Measurements from ENCODE around the gene NR1H4.
"Not testable (repeated sequence)": the region's sequence is repeated elsewhere in the genome, so short reads cannot be mapped to it uniquely, and the experiment has no call there.

The NR1H4 gene

GRCh38 chr12:100484891-100485471 lies 11.3 kb downstream of the NR1H4 start:
- Mint-ChIP-seq H3K27ac (no peak overlapping the region), H3K27me3 (no peaks in the 10 kb centered on the region), H3K4me1 (no peaks in the 10 kb centered on the region), H3K36me3 (peaks cover 0 to 1% of the 10 kb centered on the region in 2 donors), H3K4me3 (no peak overlapping the region), H3K9me3 (no peaks in the 10 kb centered on the region)
- DNase-seq (no peak), ATAC-seq (replicated peaks) (no peak)

- no peaks in the 10 kb centered on the region for H3K9me3 Mint-ChIP-seq
- no peak overlapping the region for H3K27ac Mint-ChIP-seq
- H3K4me1 Mint-ChIP-seq: no peaks in the 10 kb centered on the region
- H3K4me3 Mint-ChIP-seq: no peak overlapping the region
- peaks cover 0 to 2% of the 10 kb centered on the region in 2 donors for H3K27me3 Mint-ChIP-seq
- peaks cover 0 to 1% of the 10 kb centered on the region in 2 donors for H3K36me3 Mint-ChIP-seq
- no peak for ATAC-seq (replicated peaks)
- DNase-seq: no peak
Observed at GRCh38 chr12:100485983-100486382, 12.3 kb downstream of the NR1H4 start.

GRCh38 chr12:100489251-100489820 lies 15.7 kb downstream of the NR1H4 start:
- Mint-ChIP-seq H3K27ac (no peak overlapping the region), H3K9me3 (peaks cover 0 to 2% of the 10 kb centered on the region in 2 donors), H3K4me3 (no peak overlapping the region), H3K36me3 (no peaks in the 10 kb centered on the region), H3K4me1 (no peaks in the 10 kb centered on the region), H3K27me3 (peaks cover 4 to 11% of the 10 kb centered on the region in 2 donors)
- DNase-seq (no peak), ATAC-seq (replicated peaks) (no peak)

- H3K9me3 Mint-ChIP-seq: peaks cover 0 to 2% of the 10 kb centered on the region in 2 donors
- no peak overlapping the region for H3K4me3 Mint-ChIP-seq
Observed at GRCh38 chr12:100490056-100490455, 16.4 kb downstream of the NR1H4 start.

GRCh38 chr12:100491104-100491503 lies 17.4 kb downstream of the NR1H4 start:
- no peaks in the 10 kb centered on the region for H3K4me1 Mint-ChIP-seq
- ATAC-seq (replicated peaks) (no peak), DNase-seq (no peak)
- no peak overlapping the region for H3K4me3 Mint-ChIP-seq
- peaks cover 4 to 11% of the 10 kb centered on the region in 2 donors for H3K27me3 Mint-ChIP-seq
- no peaks in the 10 kb centered on the region for H3K36me3 Mint-ChIP-seq
- peaks cover 0 to 2% of the 10 kb centered on the region in 2 donors for H3K9me3 Mint-ChIP-seq
- no peak overlapping the region for H3K27ac Mint-ChIP-seq

More at GRCh38 chr12:100490056-100490455, 16.4 kb downstream of the NR1H4 start:
- H3K36me3 Mint-ChIP-seq: no peaks in the 10 kb centered on the region
- peaks cover 4 to 11% of the 10 kb centered on the region in 2 donors for H3K27me3 Mint-ChIP-seq
- no peak overlapping the region for H3K27ac Mint-ChIP-seq
- no peak for ATAC-seq (replicated peaks)
- DNase-seq: no peak
- H3K4me1 Mint-ChIP-seq: no peaks in the 10 kb centered on the region

GRCh38 chr12:100493396-100494012 lies 19.8 kb downstream of the NR1H4 start:
- no peak for ATAC-seq (replicated peaks)
- no peak for DNase-seq

GRCh38 chr12:100494026-100494425 lies 20.4 kb downstream of the NR1H4 start:
- Mint-ChIP-seq H3K9me3 (peaks cover 0 to 2% of the 10 kb centered on the region in 2 donors), H3K27me3 (peaks cover 13 to 18% of the 10 kb centered on the region in 2 donors), H3K36me3 (no peaks in the 10 kb centered on the region), H3K27ac (no peak overlapping the region), H3K4me1 (no peaks in the 10 kb centered on the region), H3K4me3 (no peak overlapping the region)
- DNase-seq (no peak), ATAC-seq (replicated peaks) (no peak)

More at GRCh38 chr12:100493396-100494012, 19.8 kb downstream of the NR1H4 start:
- peaks cover 0 to 2% of the 10 kb centered on the region in 2 donors for H3K9me3 Mint-ChIP-seq
- peaks cover 13 to 18% of the 10 kb centered on the region in 2 donors for H3K27me3 Mint-ChIP-seq
- H3K4me1 Mint-ChIP-seq: no peaks in the 10 kb centered on the region
- H3K4me3 Mint-ChIP-seq: no peak overlapping the region
- no peak overlapping the region for H3K27ac Mint-ChIP-seq
- no peaks in the 10 kb centered on the region for H3K36me3 Mint-ChIP-seq

- Mint-ChIP-seq H3K4me3 (no peak overlapping the region), H3K27me3 (peaks cover 13 to 18% of the 10 kb centered on the region in 2 donors)
- DNase-seq: no peak
Observed at GRCh38 chr12:100494538-100494937, 20.9 kb downstream of the NR1H4 start.

GRCh38 chr12:100497105-100497795 lies 23.6 kb downstream of the NR1H4 start:
- DNase-seq (no peak), ATAC-seq (replicated peaks) (no peak)
- H3K36me3 Mint-ChIP-seq: no peaks in the 10 kb centered on the region
- no peak overlapping the region for H3K4me3 Mint-ChIP-seq
- H3K9me3 Mint-ChIP-seq: peaks cover under 1 to 3% of the 10 kb centered on the region in 2 donors
- no peaks in the 10 kb centered on the region for H3K4me1 Mint-ChIP-seq
- H3K27me3 Mint-ChIP-seq: peaks cover 7 to 12% of the 10 kb centered on the region in 2 donors
- H3K27ac Mint-ChIP-seq: no peak overlapping the region

More at GRCh38 chr12:100494538-100494937, 20.9 kb downstream of the NR1H4 start:
- no peak for ATAC-seq (replicated peaks)
- Mint-ChIP-seq H3K4me1 (no peaks in the 10 kb centered on the region), H3K9me3 (peaks cover 0 to 2% of the 10 kb centered on the region in 2 donors), H3K27ac (no peak overlapping the region), H3K36me3 (no peaks in the 10 kb centered on the region)

GRCh38 chr12:100498141-100498540 lies 24.5 kb downstream of the NR1H4 start:
- no peak overlapping the region for H3K4me3 Mint-ChIP-seq
- ATAC-seq (replicated peaks): no peak
- H3K27ac Mint-ChIP-seq: no peak overlapping the region
- no peaks in the 10 kb centered on the region for H3K36me3 Mint-ChIP-seq
- peaks cover 3 to 4% of the 10 kb centered on the region in 2 donors for H3K9me3 Mint-ChIP-seq
- no peaks in the 10 kb centered on the region for H3K4me1 Mint-ChIP-seq
- H3K27me3 Mint-ChIP-seq: peaks cover 7 to 12% of the 10 kb centered on the region in 2 donors
- DNase-seq: no peak

GRCh38 chr12:100499416-100499815 lies 25.8 kb downstream of the NR1H4 start:
- ATAC-seq (replicated peaks) (no peak), DNase-seq (no peak)
- no peak overlapping the region for H3K4me3 Mint-ChIP-seq
- no peak overlapping the region for H3K27ac Mint-ChIP-seq
- no peaks in the 10 kb centered on the region for H3K4me1 Mint-ChIP-seq
- H3K27me3 Mint-ChIP-seq: peaks cover 7 to 12% of the 10 kb centered on the region in 2 donors
- H3K36me3 Mint-ChIP-seq: no peaks in the 10 kb centered on the region
- peaks cover 3 to 4% of the 10 kb centered on the region in 2 donors for H3K9me3 Mint-ChIP-seq

GRCh38 chr12:100502718-100503117 lies 29.1 kb downstream of the NR1H4 start:
- not testable (repeated sequence) for ATAC-seq (replicated peaks); H3K4me3 Mint-ChIP-seq; H3K27ac Mint-ChIP-seq; H3K4me1 Mint-ChIP-seq; H3K9me3 Mint-ChIP-seq; H3K36me3 Mint-ChIP-seq; DNase-seq; H3K27me3 Mint-ChIP-seq

GRCh38 chr12:100503228-100503628 lies 29.6 kb downstream of the NR1H4 start:
- H3K9me3 Mint-ChIP-seq: peaks cover 3 to 4% of the 10 kb centered on the region in 2 donors
- H3K36me3 Mint-ChIP-seq: no peaks in the 10 kb centered on the region
- DNase-seq (no peak), ATAC-seq (replicated peaks) (no peak)
- peaks cover 0 to 4% of the 10 kb centered on the region in 2 donors for H3K27me3 Mint-ChIP-seq
- H3K4me1 Mint-ChIP-seq: no peaks in the 10 kb centered on the region
- H3K4me3 Mint-ChIP-seq: no peak overlapping the region
- H3K27ac Mint-ChIP-seq: no peak overlapping the region

- H3K36me3 Mint-ChIP-seq: no peaks in the 10 kb centered on the region
- DNase-seq (no peak), ATAC-seq (replicated peaks) (no peak)
- H3K4me1 Mint-ChIP-seq: no peaks in the 10 kb centered on the region
- no peak overlapping the region for H3K4me3 Mint-ChIP-seq
- peaks cover 0 to 4% of the 10 kb centered on the region in 2 donors for H3K27me3 Mint-ChIP-seq
- H3K9me3 Mint-ChIP-seq: peaks cover 3 to 4% of the 10 kb centered on the region in 2 donors
- no peak overlapping the region for H3K27ac Mint-ChIP-seq
Observed at GRCh38 chr12:100504804-100505203, 31.1 kb downstream of the NR1H4 start.

All from stimulated activated naive B cell treated with anti-CD40 and anti-IgM and Interleukin-4, amounts not matched to agents 10 μg/mL and 1 μg/mL and 100 μg/mL, for 72 hours (primary cell).